ENCODE data around the gene PODNL1.
A peak's percentile ranks its signal among the peaks of the same experiment; 100 is the strongest.

PODNL1 gene

GRCh38 chr19:13899912-13900584, 38.2 kb downstream of the PODNL1 start:
- peak; percentile 13 for DNase-seq (ENCODE audit: low read depth)

GRCh38 chr19:13899393-13899792, 38.8 kb downstream of the PODNL1 start:
- no peaks in the 10 kb centered on the region for H3K36me3 ChIP-seq (ENCODE audit: control insufficient read depth, insufficient read depth, low read length, severe bottlenecking)
- H3K4me1 ChIP-seq (ENCODE audit: control insufficient read depth, insufficient read depth, low read length): no peaks in the 10 kb centered on the region
- H3K9ac ChIP-seq (ENCODE audit: low read length): no peak overlapping the region

More at GRCh38 chr19:13899912-13900584, 38.2 kb downstream of the PODNL1 start:
- H3K36me3 ChIP-seq (ENCODE audit: control insufficient read depth, insufficient read depth, low read length, severe bottlenecking): no peaks in the 10 kb centered on the region
- no peaks in the 10 kb centered on the region for H3K4me1 ChIP-seq (ENCODE audit: control insufficient read depth, insufficient read depth, low read length)
- no peak overlapping the region for H3K9ac ChIP-seq (ENCODE audit: low read length)
- H3K27me3 ChIP-seq (replicated peaks; ENCODE audit: control insufficient read depth, insufficient read depth, low read length): no peaks in the 10 kb centered on the region
- no peak overlapping the region for H3K4me3 ChIP-seq (ENCODE audit: low read length)
- no peaks in the 10 kb centered on the region for H3K9me3 ChIP-seq (ENCODE audit: control insufficient read depth, low read length)

GRCh38 chr19:13896227-13896626, 42.0 kb downstream of the PODNL1 start:
- no peaks in the 10 kb centered on the region for H3K36me3 ChIP-seq (ENCODE audit: control insufficient read depth, insufficient read depth, low read length, severe bottlenecking)
- no peak for DNase-seq (ENCODE audit: low read depth)

More at GRCh38 chr19:13899393-13899792, 38.8 kb downstream of the PODNL1 start:
- H3K27me3 ChIP-seq (replicated peaks; ENCODE audit: control insufficient read depth, insufficient read depth, low read length): no peaks in the 10 kb centered on the region
- no peaks in the 10 kb centered on the region for H3K9me3 ChIP-seq (ENCODE audit: control insufficient read depth, low read length)
- no peak overlapping the region for H3K4me3 ChIP-seq (ENCODE audit: low read length)
- no peak for DNase-seq (ENCODE audit: low read depth)

GRCh38 chr19:13894552-13894951, 43.7 kb downstream of the PODNL1 start:
- no peak for DNase-seq (ENCODE audit: low read depth)
- Histone ChIP-seq H3K9me3 (ENCODE audit: control insufficient read depth, low read length) (no peaks in the 10 kb centered on the region), H3K4me3 (ENCODE audit: low read length) (no peak overlapping the region), H3K36me3 (ENCODE audit: control insufficient read depth, insufficient read depth, low read length, severe bottlenecking) (no peaks in the 10 kb centered on the region), H3K4me1 (ENCODE audit: control insufficient read depth, insufficient read depth, low read length) (no peaks in the 10 kb centered on the region), H3K9ac (ENCODE audit: low read length) (no peak overlapping the region), H3K27me3 (replicated peaks; ENCODE audit: control insufficient read depth, insufficient read depth, low read length) (no peaks in the 10 kb centered on the region)

More at GRCh38 chr19:13896227-13896626, 42.0 kb downstream of the PODNL1 start:
- H3K4me3 ChIP-seq (ENCODE audit: low read length): no peak overlapping the region
- H3K9ac ChIP-seq (ENCODE audit: low read length): no peak overlapping the region
- no peaks in the 10 kb centered on the region for H3K9me3 ChIP-seq (ENCODE audit: control insufficient read depth, low read length)
- no peaks in the 10 kb centered on the region for H3K27me3 ChIP-seq (replicated peaks; ENCODE audit: control insufficient read depth, insufficient read depth, low read length)
- no peaks in the 10 kb centered on the region for H3K4me1 ChIP-seq (ENCODE audit: control insufficient read depth, insufficient read depth, low read length)

GRCh38 chr19:13892870-13893269, 45.3 kb downstream of the PODNL1 start:
- H3K27me3 ChIP-seq (replicated peaks; ENCODE audit: control insufficient read depth, insufficient read depth, low read length): no peaks in the 10 kb centered on the region
- no peaks in the 10 kb centered on the region for H3K36me3 ChIP-seq (ENCODE audit: control insufficient read depth, insufficient read depth, low read length, severe bottlenecking)
- no peaks in the 10 kb centered on the region for H3K4me1 ChIP-seq (ENCODE audit: control insufficient read depth, insufficient read depth, low read length)
- no peak overlapping the region for H3K9ac ChIP-seq (ENCODE audit: low read length)
- no peak for DNase-seq (ENCODE audit: low read depth)
- H3K4me3 ChIP-seq (ENCODE audit: low read length): no peak overlapping the region
- no peaks in the 10 kb centered on the region for H3K9me3 ChIP-seq (ENCODE audit: control insufficient read depth, low read length)

- peaks cover 5% of the 10 kb centered on the region for H3K4me1 ChIP-seq (ENCODE audit: control insufficient read depth, insufficient read depth, low read length)
- no peaks in the 10 kb centered on the region for H3K9me3 ChIP-seq (ENCODE audit: control insufficient read depth, low read length)
- H3K27me3 ChIP-seq (replicated peaks; ENCODE audit: control insufficient read depth, insufficient read depth, low read length): peaks cover 2% of the 10 kb centered on the region
- H3K4me3 ChIP-seq (ENCODE audit: low read length): no peak overlapping the region
- H3K9ac ChIP-seq (ENCODE audit: low read length): no peak overlapping the region
- no peaks in the 10 kb centered on the region for H3K36me3 ChIP-seq (ENCODE audit: control insufficient read depth, insufficient read depth, low read length, severe bottlenecking)
- no peak for DNase-seq (ENCODE audit: low read depth)
These were observed 48.1 kb downstream of the PODNL1 start for GRCh38 chr19:13890136-13890535.

- Histone ChIP-seq H3K4me3 (ENCODE audit: low read length) (no peak overlapping the region), H3K4me1 (ENCODE audit: control insufficient read depth, insufficient read depth, low read length) (peaks cover 5% of the 10 kb centered on the region), H3K9ac (ENCODE audit: low read length) (no peak overlapping the region), H3K36me3 (ENCODE audit: control insufficient read depth, insufficient read depth, low read length, severe bottlenecking) (no peaks in the 10 kb centered on the region), H3K9me3 (ENCODE audit: control insufficient read depth, low read length) (no peaks in the 10 kb centered on the region), H3K27me3 (replicated peaks; ENCODE audit: control insufficient read depth, insufficient read depth, low read length) (peaks cover 8% of the 10 kb centered on the region)
- DNase-seq (ENCODE audit: low read depth): no peak
These were observed 49.9 kb downstream of the PODNL1 start for GRCh38 chr19:13888281-13888680.

GRCh38 chr19:13887517-13887916, 50.7 kb downstream of the PODNL1 start:
- H3K4me1 ChIP-seq (ENCODE audit: control insufficient read depth, insufficient read depth, low read length): peaks cover 5% of the 10 kb centered on the region
- H3K4me3 ChIP-seq (ENCODE audit: low read length): no peak overlapping the region
- peaks cover 8% of the 10 kb centered on the region for H3K27me3 ChIP-seq (replicated peaks; ENCODE audit: control insufficient read depth, insufficient read depth, low read length)
- no peaks in the 10 kb centered on the region for H3K9me3 ChIP-seq (ENCODE audit: control insufficient read depth, low read length)
- DNase-seq (ENCODE audit: low read depth): no peak
- H3K36me3 ChIP-seq (ENCODE audit: control insufficient read depth, insufficient read depth, low read length, severe bottlenecking): no peaks in the 10 kb centered on the region
- H3K9ac ChIP-seq (ENCODE audit: low read length): no peak overlapping the region

GRCh38 chr19:13887018-13887436, 51.2 kb downstream of the PODNL1 start:
- Histone ChIP-seq H3K4me1 (ENCODE audit: control insufficient read depth, insufficient read depth, low read length) (peaks cover 6% of the 10 kb centered on the region), H3K9me3 (ENCODE audit: control insufficient read depth, low read length) (no peaks in the 10 kb centered on the region)
- DNase-seq (ENCODE audit: low read depth): no peak

GRCh38 chr19:13885826-13886365, 52.3 kb downstream of the PODNL1 start:
- H3K9me3 ChIP-seq (ENCODE audit: control insufficient read depth, low read length): no peaks in the 10 kb centered on the region
- peaks cover 8% of the 10 kb centered on the region for H3K27me3 ChIP-seq (replicated peaks; ENCODE audit: control insufficient read depth, insufficient read depth, low read length)
- H3K4me3 ChIP-seq (ENCODE audit: low read length): no peak overlapping the region
- H3K9ac ChIP-seq (ENCODE audit: low read length): no peak overlapping the region
- peaks cover 10% of the 10 kb centered on the region for H3K4me1 ChIP-seq (ENCODE audit: control insufficient read depth, insufficient read depth, low read length)
- no peaks in the 10 kb centered on the region for H3K36me3 ChIP-seq (ENCODE audit: control insufficient read depth, insufficient read depth, low read length, severe bottlenecking)
- DNase-seq (ENCODE audit: low read depth): no peak

More at GRCh38 chr19:13887018-13887436, 51.2 kb downstream of the PODNL1 start:
- H3K36me3 ChIP-seq (ENCODE audit: control insufficient read depth, insufficient read depth, low read length, severe bottlenecking): no peaks in the 10 kb centered on the region
- H3K27me3 ChIP-seq (replicated peaks; ENCODE audit: control insufficient read depth, insufficient read depth, low read length): peaks cover 8% of the 10 kb centered on the region
- no peak overlapping the region for H3K9ac ChIP-seq (ENCODE audit: low read length)
- no peak overlapping the region for H3K4me3 ChIP-seq (ENCODE audit: low read length)

- Histone ChIP-seq H3K36me3 (ENCODE audit: control insufficient read depth, insufficient read depth, low read length, severe bottlenecking) (no peaks in the 10 kb centered on the region), H3K9ac (ENCODE audit: low read length) (no peak overlapping the region)
- DNase-seq (ENCODE audit: low read depth): no peak
These were observed 53.3 kb downstream of the PODNL1 start for GRCh38 chr19:13884726-13885591.

More at GRCh38 chr19:13884726-13885591, 53.3 kb downstream of the PODNL1 start:
- H3K27me3 ChIP-seq (replicated peaks; ENCODE audit: control insufficient read depth, insufficient read depth, low read length): peaks cover 8% of the 10 kb centered on the region
- no peak overlapping the region for H3K4me3 ChIP-seq (ENCODE audit: low read length)
- no peaks in the 10 kb centered on the region for H3K9me3 ChIP-seq (ENCODE audit: control insufficient read depth, low read length)
- H3K4me1 ChIP-seq (ENCODE audit: control insufficient read depth, insufficient read depth, low read length): peaks cover 16% of the 10 kb centered on the region

Data from adipocyte (in vitro differentiated cells).